Measurements from ENCODE around the gene STARD6.
"Not testable (repeated sequence)": the region's sequence is repeated elsewhere in the genome, so short reads cannot be mapped to it uniquely, and the experiment has no call there.

The STARD6 gene

GRCh38 chr18:54357660-54358494 is at the start of gene STARD6, which contains the start of gene C18orf54:
STARD6 (minus strand) TSS chr18:54357858; CDS start chr18:54354573, 3,285 bp downstream.
C18orf54 (plus strand) TSS chr18:54357906; CDS start chr18:54360573, 2,667 bp downstream.
- DNase-seq (ENCODE audit: low spot score), result peak; percentile 91

- no peak for DNase-seq (ENCODE audit: low spot score)
Observed at GRCh38 chr18:54405290-54405689, 47.6 kb upstream of the STARD6 start.

GRCh38 chr18:54396760-54397159 is 39.1 kb upstream of the STARD6 start:
- no peak for DNase-seq (ENCODE audit: low spot score)

GRCh38 chr18:54393648-54394294 is 36.1 kb upstream of the STARD6 start:
- no peak for DNase-seq (ENCODE audit: low spot score)

- peak; percentile 79 for DNase-seq (ENCODE audit: low spot score)
Observed at GRCh38 chr18:54392543-54393023, 34.9 kb upstream of the STARD6 start.

- no peak for DNase-seq (ENCODE audit: low spot score)
Observed at GRCh38 chr18:54390838-54391237, 33.2 kb upstream of the STARD6 start.

- no peak for DNase-seq (ENCODE audit: low spot score)
Observed at GRCh38 chr18:54389143-54389505, 31.5 kb upstream of the STARD6 start.

- DNase-seq (ENCODE audit: low spot score), result peak; percentile 69
Observed at GRCh38 chr18:54388203-54389142, 30.8 kb upstream of the STARD6 start.

GRCh38 chr18:54387631-54388030 is 30.0 kb upstream of the STARD6 start:
- DNase-seq (ENCODE audit: low spot score), result no peak

GRCh38 chr18:54386800-54387495 is 29.3 kb upstream of the STARD6 start:
- not testable (repeated sequence) for DNase-seq (ENCODE audit: low spot score)

- DNase-seq (ENCODE audit: low spot score), result no peak
Observed at GRCh38 chr18:54386043-54386442, 28.4 kb upstream of the STARD6 start.

GRCh38 chr18:54382733-54383252 is 25.1 kb upstream of the STARD6 start:
- DNase-seq (ENCODE audit: low spot score), result no peak

GRCh38 chr18:54382076-54382475 is 24.4 kb upstream of the STARD6 start:
- no peak for DNase-seq (ENCODE audit: low spot score)

- no peak for DNase-seq (ENCODE audit: low spot score)
Observed at GRCh38 chr18:54381640-54382039, 24.0 kb upstream of the STARD6 start.

GRCh38 chr18:54378057-54378456 is 20.4 kb upstream of the STARD6 start:
- DNase-seq (ENCODE audit: low spot score), result peak; percentile 19

- no peak for DNase-seq (ENCODE audit: low spot score)
Observed at GRCh38 chr18:54360406-54360805, 2.7 kb upstream of the STARD6 start.

GRCh38 chr18:54359233-54359632 is 1.6 kb upstream of the STARD6 start:
- no peak for DNase-seq (ENCODE audit: low spot score)

- no peak for DNase-seq (ENCODE audit: low spot score)
Observed at GRCh38 chr18:54358495-54359040, 910 bp upstream of the STARD6 start.

- DNase-seq (ENCODE audit: low spot score), result no peak
Observed at GRCh38 chr18:54357082-54357659, 487 bp downstream of the STARD6 start.

GRCh38 chr18:54351186-54351585 is 6.5 kb downstream of the STARD6 start:
- peak; percentile 22 for DNase-seq (ENCODE audit: low spot score)

GRCh38 chr18:54338230-54338629 is 19.4 kb downstream of the STARD6 start:
- no peak for DNase-seq (ENCODE audit: low spot score)

Data from activated CD4-positive, alpha-beta T cell treated with anti-CD3 and anti-CD28 coated beads, Interleukin-2, Interleukin-4, amounts not matched to agents 100 ng/mL and 50 ng/mL, durations not matched to agents 16 hours and 8 hours (primary cell).